Peyer's patch (tissue), 4 donors: Measurements from ENCODE around the gene NCKAP5. TPM values are rescaled to one million over a fixed set of nuclear protein-coding genes. Genes with fewer than 3 reads are reported as not detected.

Experiments
- DNase-seq, 3 donors: peaks; one replicate each; pipeline ENCODE4 v3.0.0-alpha.2; 2017 to 2019
- H3K27ac ChIP-seq, 4 donors: fragments of 200-600 bp; sonication (generic); one replicate each; pipeline ENCODE4 v1.5.1; 2016 to 2019
- H3K27me3 ChIP-seq, 2 donors: fragments of 200-600 bp; sonication (generic); one replicate each; pipeline ENCODE4 v1.5.1; 2019
- H3K36me3 ChIP-seq, 3 donors: fragments of 200-600 bp; sonication (generic); one replicate each; pipeline ENCODE4 v1.5.1; 2016 to 2019
- H3K4me1 ChIP-seq, 4 donors: fragments of 200-600 bp; sonication (generic); one replicate each; pipeline ENCODE4 v1.5.1; 2016 to 2019
- H3K4me3 ChIP-seq, 4 donors: fragments of 200-600 bp; sonication (generic); 1 replicate in 3 of 4; 2 replicates in 1 of 4; pipeline ENCODE4 v1.5.1; 2016 to 2019; ENCODE audit warnings: mild to moderate bottlenecking in 1 of 4
- H3K9me3 ChIP-seq, 4 donors: fragments of 200-600 bp; sonication (generic); one replicate each; pipeline ENCODE4 v1.5.1; 2016 to 2019; ENCODE audit warnings: mild to moderate bottlenecking in 1 of 4
- CTCF ChIP-seq, 6 experiments: fragments of 450-650 bp in 4 of 6; fragments of 200-600 bp in 2 of 6; sonication (generic) in 1 of 6; IDR thresholded peaks; one replicate each; pipeline ENCODE4 v1.5.1; 2017 to 2019; ENCODE audit warnings: antibody characterized with exemption in 6 of 6, mild to moderate bottlenecking in 3 of 6, moderate library complexity in 1 of 6
- POLR2A ChIP-seq, 2 donors: fragments of 450-650 bp; IDR thresholded peaks; one replicate each; pipeline ENCODE4 v1.5.1; 2017; ENCODE audit warnings: antibody characterized with exemption in 2 of 2, mild to moderate bottlenecking in 2 of 2, moderate library complexity in 2 of 2
- total RNA-seq, 4 donors: library from RNA; depleted of rRNA; stranded (reverse); fragments of >200 nt; gene quantifications; one replicate each; pipeline ENCODE4 v1.1.0, GENCODE V29; 2016

NCKAP5 gene
- total RNA-seq, 4 donors from 2014 or later = 9.1 to 28.5 (median 22.5) TPM

GRCh38 chr2:132941296-132942020, 626.8 kb downstream of the NCKAP5 start:
- H3K4me3 ChIP-seq = no peak overlapping the region
- no peaks in the 10 kb centered on the region for H3K36me3 ChIP-seq
- H3K27me3 ChIP-seq = no peaks in the 10 kb centered on the region
- TF ChIP-seq POLR2A (IDR thresholded peaks at IDR 0.05) = no peak
- TF ChIP-seq CTCF (IDR thresholded peaks at IDR 0.05) = no peak
- no peaks in the 10 kb centered on the region for H3K4me1 ChIP-seq
- no peak for DNase-seq
- no peak overlapping the region for H3K27ac ChIP-seq
- H3K9me3 ChIP-seq = no peaks in the 10 kb centered on the region

GRCh38 chr2:132937629-132938028, 630.6 kb downstream of the NCKAP5 start:
- H3K9me3 ChIP-seq = no peaks in the 10 kb centered on the region
- no peak overlapping the region for H3K27ac ChIP-seq
- no peaks in the 10 kb centered on the region for H3K27me3 ChIP-seq
- H3K36me3 ChIP-seq = no peaks in the 10 kb centered on the region
- H3K4me1 ChIP-seq = no peaks in the 10 kb centered on the region
- no peak for DNase-seq
- TF ChIP-seq CTCF (IDR thresholded peaks at IDR 0.05) = no peak
- no peak for TF ChIP-seq POLR2A (IDR thresholded peaks at IDR 0.05)
- H3K4me3 ChIP-seq = no peak overlapping the region

- Histone ChIP-seq H3K4me1 (no peaks in the 10 kb centered on the region), H3K27me3 (no peaks in the 10 kb centered on the region), H3K27ac (no peak overlapping the region), H3K36me3 (no peaks in the 10 kb centered on the region), H3K9me3 (no peaks in the 10 kb centered on the region), H3K4me3 (no peak overlapping the region)
- TF ChIP-seq POLR2A (IDR thresholded peaks at IDR 0.05) = no peak
- TF ChIP-seq CTCF (IDR thresholded peaks at IDR 0.05) = no peak
- no peak for DNase-seq
Observed at GRCh38 chr2:132936791-132937190, 631.5 kb downstream of the NCKAP5 start.

GRCh38 chr2:132936261-132936660, 632.0 kb downstream of the NCKAP5 start:
- Histone ChIP-seq H3K4me1 (no peaks in the 10 kb centered on the region), H3K27ac (no peak overlapping the region), H3K4me3 (no peak overlapping the region), H3K36me3 (no peaks in the 10 kb centered on the region), H3K9me3 (no peaks in the 10 kb centered on the region), H3K27me3 (no peaks in the 10 kb centered on the region)
- no peak for DNase-seq
- TF ChIP-seq POLR2A (IDR thresholded peaks at IDR 0.05) = no peak
- no peak for TF ChIP-seq CTCF (IDR thresholded peaks at IDR 0.05)

- Histone ChIP-seq H3K9me3 (no peaks in the 10 kb centered on the region), H3K36me3 (no peaks in the 10 kb centered on the region), H3K27me3 (no peaks in the 10 kb centered on the region), H3K27ac (no peak overlapping the region), H3K4me1 (no peaks in the 10 kb centered on the region), H3K4me3 (no peak overlapping the region)
- no peak for DNase-seq
- TF ChIP-seq CTCF (IDR thresholded peaks at IDR 0.05) = no peak
- TF ChIP-seq POLR2A (IDR thresholded peaks at IDR 0.05) = no peak
Observed at GRCh38 chr2:132929786-132930185, 638.5 kb downstream of the NCKAP5 start.
